ENCODE data around the gene LUC7L2.
"Not testable (repeated sequence)": the region's sequence is repeated elsewhere in the genome, so short reads cannot be mapped to it uniquely, and the experiment has no call there.

The LUC7L2 gene

GRCh38 chr7:139452958-139453672, 93.4 kb downstream of the LUC7L2 start:
- DNase-seq, result no peak

- no peak for DNase-seq
Observed at GRCh38 chr7:139453673-139454321, 94.1 kb downstream of the LUC7L2 start.

- DNase-seq, result no peak
Observed at GRCh38 chr7:139455789-139456188, 96.1 kb downstream of the LUC7L2 start.

DNA sequence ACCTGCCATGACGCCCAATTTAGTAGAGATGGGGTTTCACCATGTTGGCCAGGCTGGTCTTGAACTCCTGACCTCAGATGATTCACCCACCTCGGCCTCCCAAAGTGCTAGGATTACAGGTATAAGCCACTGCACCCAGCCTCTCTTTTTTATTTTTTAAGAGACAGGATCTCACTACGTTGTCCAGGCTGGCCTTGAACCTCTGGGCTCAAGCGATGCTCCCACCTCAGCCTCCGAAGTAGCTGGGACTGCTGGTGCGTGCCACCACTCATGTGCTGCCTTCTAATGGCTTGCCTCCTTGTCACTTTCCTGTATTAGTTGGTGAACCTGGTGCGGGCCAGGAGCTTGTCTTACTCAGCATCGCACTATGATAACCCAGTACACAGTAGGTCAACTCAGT, 96.8 kb downstream of the LUC7L2 start:
- DNase-seq, result no peak

DNA sequence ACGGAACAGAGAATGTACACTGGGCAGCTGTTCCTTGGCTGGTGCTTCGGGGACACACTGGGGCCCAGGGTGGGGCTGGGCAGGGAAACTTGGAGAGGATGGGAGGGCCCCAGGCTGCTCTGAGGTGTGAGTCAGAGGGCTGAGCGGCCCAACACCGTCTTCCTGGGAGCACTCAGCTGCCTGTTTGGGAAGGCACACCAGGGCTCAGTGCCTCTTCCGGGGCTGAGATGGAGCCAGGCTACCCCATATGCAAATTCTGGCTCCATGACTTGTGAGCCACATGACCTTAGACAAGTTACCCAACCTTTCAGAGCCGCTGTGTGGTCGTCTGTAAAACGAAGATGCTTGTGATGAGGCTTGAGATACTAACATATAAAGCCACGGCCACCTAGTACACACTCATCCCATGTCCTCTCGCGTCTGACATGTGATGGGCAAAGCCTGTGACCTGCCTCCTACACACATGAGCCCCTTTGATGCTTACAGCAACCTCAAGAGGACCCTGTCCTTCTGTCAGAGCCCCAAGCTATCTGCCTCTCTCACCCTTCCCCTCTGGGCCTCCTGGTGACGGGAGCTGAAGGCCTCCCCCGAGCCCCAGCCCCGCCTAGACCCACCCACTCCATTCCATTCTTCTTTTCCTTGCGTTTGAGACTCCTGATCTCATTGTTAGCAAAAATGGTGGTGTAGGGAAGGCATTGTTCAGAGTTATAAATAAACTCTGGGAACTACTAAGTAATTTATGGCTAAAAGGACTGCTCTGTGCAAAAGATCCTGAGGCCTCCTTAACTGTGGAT, 97.7 kb downstream of the LUC7L2 start:
- DNase-seq, result no peak

GRCh38 chr7:139463421-139463820, 103.7 kb downstream of the LUC7L2 start:
- not testable (repeated sequence) for DNase-seq

GRCh38 chr7:139464511-139464910, 104.8 kb downstream of the LUC7L2 start:
- not testable (repeated sequence) for DNase-seq

GRCh38 chr7:139465072-139465471, 105.4 kb downstream of the LUC7L2 start:
- not testable (repeated sequence) for DNase-seq

- not testable (repeated sequence) for DNase-seq
Observed at GRCh38 chr7:139467729-139468128, 108.0 kb downstream of the LUC7L2 start.

GRCh38 chr7:139468281-139468680, 108.6 kb downstream of the LUC7L2 start:
- DNase-seq, result not testable (repeated sequence)

DNA sequence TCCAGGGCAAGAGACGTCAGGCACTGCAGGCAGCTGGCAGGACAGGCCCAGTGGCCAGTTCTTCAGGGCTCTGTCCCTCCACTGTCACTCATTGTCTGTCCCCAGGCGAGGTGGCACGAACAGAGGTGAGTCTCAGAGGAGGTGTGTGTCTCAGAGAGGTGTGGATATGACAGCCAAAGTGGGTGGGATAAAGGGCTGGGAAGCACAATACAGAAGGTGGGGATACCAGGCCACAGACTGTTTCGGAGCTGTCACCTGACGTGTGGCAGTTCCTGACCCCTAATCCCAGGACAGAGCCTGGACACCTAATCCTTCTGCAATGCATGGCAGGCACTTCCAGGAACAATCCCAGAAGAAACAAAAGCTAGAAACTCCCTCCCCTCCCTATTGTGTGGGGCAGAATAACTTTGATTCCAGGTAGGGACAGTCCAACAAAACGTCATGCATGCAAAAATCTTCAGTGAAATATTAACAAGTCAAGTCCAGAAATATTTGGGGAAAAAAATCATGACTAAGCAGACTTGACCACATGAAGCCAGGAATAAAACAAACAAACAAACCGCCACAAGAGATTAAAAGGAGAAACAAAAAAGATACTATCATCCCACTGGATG, 112.2 kb downstream of the LUC7L2 start:
- DNase-seq, result no peak
